Adrenal gland (tissue), 12 donors: Measurements from ENCODE around the gene ROR2. TPM values are rescaled to one million over a fixed set of nuclear protein-coding genes. Genes with fewer than 3 reads are reported as not detected.

ENCODE experiments used
- DNase-seq, 7 donors: peaks; one replicate each; pipeline ENCODE4 v3.0.0-alpha.2; 2019 to 2020
- H3K27ac ChIP-seq, 5 donors: fragments of 200-600 bp; sonication (generic) in 4 of 5; 1 replicate in 3 of 5; 2 replicates in 2 of 5; pipeline versions ENCODE4 v1.5.1 to v1.8.0; 2016 to 2020; ENCODE audit warnings: mild to moderate bottlenecking in 1 of 5
- H3K27me3 ChIP-seq: fragments of 200-600 bp; 2 replicates; pipeline ENCODE4 v1.8.0; 2021
- H3K36me3 ChIP-seq, 2 donors: fragments of 200-600 bp; replicated peaks in 1 of 2; 1 replicate in 1 of 2; 2 replicates in 1 of 2; pipeline versions ENCODE4 v1.5.1 to v1.8.0; 2018 to 2022
- H3K4me1 ChIP-seq, 2 donors: fragments of 200-600 bp; replicated peaks in 1 of 2; 1 replicate in 1 of 2; 2 replicates in 1 of 2; pipeline versions ENCODE4 v1.5.1 to v1.8.0; 2018 to 2021
- H3K4me3 ChIP-seq, 4 donors: fragments of 200-600 bp; sonication (generic) in 3 of 4; one replicate each; pipeline ENCODE4 v1.5.1; 2016 to 2018
- H3K9me3 ChIP-seq, 3 donors: fragments of 200-600 bp; sonication (generic) in 1 of 3; replicated peaks in 1 of 3; 1 replicate in 2 of 3; 2 replicates in 1 of 3; pipeline versions ENCODE4 v1.5.1 to v1.8.0; 2016 to 2021
- CTCF ChIP-seq, 6 experiments: fragments of 450-650 bp in 4 of 6; fragments of 200-600 bp in 2 of 6; sonication (generic) in 1 of 6; IDR thresholded peaks; 1 replicate in 5 of 6; 2 replicates in 1 of 6; pipeline versions ENCODE4 v1.5.1 to v1.8.0; 2016 to 2021; ENCODE audit warnings: antibody characterized with exemption in 6 of 6, mild to moderate bottlenecking in 2 of 6, moderate library complexity in 1 of 6
- POLR2A ChIP-seq, 2 donors: fragments of 450-650 bp; IDR thresholded peaks; one replicate each; pipeline ENCODE4 v1.6.1; 2017; ENCODE audit warnings: antibody characterized with exemption in 2 of 2, mild to moderate bottlenecking in 2 of 2, moderate library complexity in 1 of 2
- WGBS, 4 donors: extraction: QIAGEN DNeasy Blood & Tissue Kit in 2 of 4; methylation state at CpG; one replicate each; pipeline versions ENCODE4 v1.1.5 to v1.1.7; 2013 to 2017; 5-methylcytosine and 5-hydroxymethylcytosine counted together
- intact Hi-C, 2 donors: fragments of 100-400 bp; cut with DNase I; formaldehyde crosslinking; loops; one replicate each; pipeline versions ENCODE4 v1.14.1 to v1.15.0; 2022 to 2023
- polyA plus RNA-seq, 3 donors: library from polyadenylated mRNA; stranded (reverse); fragments of 200-250 nt in 2 of 3; fragments of 350-450 nt in 1 of 3; fragmentation: Illumina TruSeq in 1 of 3; extraction: RNeasy Lipid Tissue Mini Kit (QIAGEN cat#74804) in 1 of 3; gene quantifications; one replicate each; pipeline ENCODE4 v1.2.3, GENCODE V29; 2013 to 2014
- total RNA-seq, 9 donors: library from RNA; depleted of rRNA in 4 of 9; stranded (reverse); fragments of >200 nt in 4 of 9; fragments of 120-200 nt in 1 of 9; fragmentation: NEBNext Ultra II Directional in 1 of 9; extraction: Animal tissue kit (Norgen Biotek cat#: 25700) in 1 of 9; gene quantifications; one replicate each; pipeline versions ENCODE4 v1.1.0 to v1.2.4, GENCODE V29; 2013 to 2023
- donor health status: healthy with polysubstance abuse.
- donor health status: Bipolar disorder and iron deficiency.
- donor health status: DM: yes; HTN: yes; CAD: no.
- donor health status: DM: no; HTN: no; CAD: no.
- donor health status: DM: no; HTN: no; CAD: no.
- donor health status: DM: yes; HTN: yes; CAD: no.

The ROR2 gene
- total and polyA plus RNA-seq, 12 donors = 3.9 to 23.9 (median 11.4) TPM

- TF ChIP-seq POLR2A (IDR thresholded peaks at IDR 0.05) (no peak), CTCF (IDR thresholded peaks at IDR 0.05) (no peak)
- H3K4me1 ChIP-seq = no peaks in the 10 kb centered on the region
- 48 to 100% (median 97%) methylated on average over 1 of the region's 1 CpG for WGBS, 4 donors
Measured at GRCh38 chr9:91660521-91660920, 289.5 kb downstream of the ROR2 start.

GRCh38 chr9:91659529-91660495 lies 290.2 kb downstream of the ROR2 start:
- Histone ChIP-seq H3K9me3 (no peaks in the 10 kb centered on the region), H3K27ac (no peak overlapping the region), H3K27me3 (no peaks in the 10 kb centered on the region), H3K4me1 (no peaks in the 10 kb centered on the region), H3K4me3 (no peak overlapping the region), H3K36me3 (no peaks in the 10 kb centered on the region)
- intact Hi-C loops = no loop called here
- WGBS, 4 donors = 77 to 84% (median 81%) methylated on average over 6 of the region's 6 CpGs
- TF ChIP-seq CTCF (IDR thresholded peaks at IDR 0.05) = peak in 5 of 6 experiments; percentile 15 to 35 (median 23)
- no peak for TF ChIP-seq POLR2A (IDR thresholded peaks at IDR 0.05)
- peak in 1 of 7 donors; percentile 31 for DNase-seq

More at GRCh38 chr9:91660521-91660920, 289.5 kb downstream of the ROR2 start:
- Histone ChIP-seq H3K36me3 (no peaks in the 10 kb centered on the region), H3K9me3 (no peaks in the 10 kb centered on the region), H3K27me3 (no peaks in the 10 kb centered on the region), H3K4me3 (no peak overlapping the region), H3K27ac (no peak overlapping the region)
- DNase-seq = no peak
- intact Hi-C loops = no loop called here

DNA sequence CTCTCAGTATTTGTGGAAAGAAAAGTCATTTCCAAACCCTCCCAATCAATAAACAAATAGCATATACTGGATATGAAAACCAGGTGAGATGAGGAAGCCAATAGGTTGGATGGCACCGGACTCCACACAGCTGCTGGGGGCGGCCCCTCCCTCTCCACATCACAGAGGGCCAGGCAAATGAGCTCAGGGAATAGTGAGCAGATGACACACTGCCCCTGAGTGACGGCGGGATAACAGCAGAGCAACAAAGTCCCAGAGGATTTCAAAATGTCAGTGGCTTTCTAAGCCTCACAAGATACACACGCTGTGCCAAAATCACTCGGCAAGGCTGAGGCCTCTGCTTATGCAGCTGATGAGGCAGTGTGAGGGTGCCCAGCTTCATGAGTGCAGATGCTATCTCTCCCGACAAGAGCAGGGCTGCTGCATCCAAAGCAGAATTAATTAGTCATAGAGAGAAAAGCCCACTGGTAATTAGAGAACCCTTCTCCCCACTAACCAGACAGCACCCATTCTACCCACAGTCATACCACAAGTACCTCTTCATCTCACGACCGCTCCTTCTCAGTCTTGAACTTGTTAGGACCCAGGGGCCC lies 291.4 kb downstream of the ROR2 start:
- Histone ChIP-seq H3K27ac (no peak overlapping the region), H3K27me3 (no peaks in the 10 kb centered on the region), H3K9me3 (no peaks in the 10 kb centered on the region), H3K36me3 (no peaks in the 10 kb centered on the region), H3K4me3 (no peak overlapping the region), H3K4me1 (no peaks in the 10 kb centered on the region)
- no peak for DNase-seq
- intact Hi-C loops = no loop called here
- 86 to 95% (median 88%) methylated on average over 6 to 9 of the region's 9 CpGs for WGBS, 4 donors
- TF ChIP-seq CTCF (IDR thresholded peaks at IDR 0.05) (no peak), POLR2A (IDR thresholded peaks at IDR 0.05) (no peak)

DNA sequence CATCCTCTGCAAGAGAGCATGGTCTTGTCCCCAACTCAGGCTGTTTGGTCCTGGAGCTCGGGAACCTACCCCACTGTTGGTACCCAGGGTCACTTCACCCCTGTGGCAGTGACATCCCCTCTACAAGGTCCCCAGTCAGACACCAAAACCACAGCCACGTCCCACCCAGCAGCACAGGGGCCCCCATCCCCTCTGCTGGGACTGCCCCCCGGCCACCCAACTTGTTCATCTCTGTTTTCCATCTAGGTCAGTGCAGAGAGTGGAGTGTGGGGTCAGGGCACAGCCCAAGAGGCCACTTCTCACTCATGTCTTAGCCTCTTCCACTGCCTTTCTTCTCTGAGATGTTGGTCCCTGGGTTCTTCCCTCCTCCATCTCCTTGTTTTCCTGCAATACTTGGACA lies 292.5 kb downstream of the ROR2 start:
- Histone ChIP-seq H3K27ac (no peak overlapping the region), H3K36me3 (no peaks in the 10 kb centered on the region), H3K4me1 (no peaks in the 10 kb centered on the region), H3K4me3 (no peak overlapping the region), H3K27me3 (no peaks in the 10 kb centered on the region), H3K9me3 (no peaks in the 10 kb centered on the region)
- intact Hi-C loops = no loop called here
- WGBS, 4 donors = 69 to 93% (median 84%) methylated on average over 2 to 3 of the region's 3 CpGs
- TF ChIP-seq CTCF (IDR thresholded peaks at IDR 0.05) = no peak
- TF ChIP-seq POLR2A (IDR thresholded peaks at IDR 0.05) = no peak
- DNase-seq = no peak
